Esophagus (tissue), 2 donors: ENCODE results near the gene SPAG7. TPM values are rescaled to one million over a fixed set of nuclear protein-coding genes. Genes with fewer than 3 reads are reported as not detected.

Source experiments
- H3K27ac ChIP-seq, 2 donors: one replicate each; pipeline ENCODE4 v1.5.1; 2013; ENCODE audit warnings: low read depth in 2 of 2, mild to moderate bottlenecking in 2 of 2, inconsistent platforms in 1 of 2, low read length in 1 of 2, moderate library complexity in 1 of 2
- H3K27me3 ChIP-seq, 2 donors: one replicate each; pipeline ENCODE4 v1.6.1; 2013; ENCODE audit warnings: low read length in 2 of 2, control low read depth in 1 of 2, mild to moderate bottlenecking in 1 of 2; ENCODE audit not compliant: insufficient read depth in 2 of 2, control insufficient read depth in 1 of 2
- H3K36me3 ChIP-seq, 2 donors: one replicate each; pipeline ENCODE4 v1.6.1; 2013; ENCODE audit warnings: low read length in 1 of 2; ENCODE audit not compliant: control insufficient read depth in 2 of 2, insufficient read depth in 2 of 2
- H3K4me1 ChIP-seq, 2 donors: one replicate each; pipeline ENCODE4 v1.6.1; 2013; ENCODE audit warnings: low read length in 1 of 2; ENCODE audit not compliant: control insufficient read depth in 2 of 2, insufficient read depth in 2 of 2
- H3K4me3 ChIP-seq, 2 donors: one replicate each; pipeline ENCODE4 v1.5.1; 2013; ENCODE audit warnings: low read length in 2 of 2, mild to moderate bottlenecking in 2 of 2, low read depth in 1 of 2, moderate library complexity in 1 of 2
- H3K9me3 ChIP-seq, 2 donors: one replicate each; pipeline ENCODE4 v1.6.1; 2013; ENCODE audit warnings: mild to moderate bottlenecking in 2 of 2, low read depth in 1 of 2, low read length in 1 of 2, moderate library complexity in 1 of 2; ENCODE audit not compliant: control insufficient read depth in 2 of 2, insufficient read depth in 1 of 2
- WGBS, 2 donors: extraction: QIAGEN DNeasy Blood & Tissue Kit; methylation state at CpG; one replicate each; pipeline ENCODE4 v1.1.7; 2013; 5-methylcytosine and 5-hydroxymethylcytosine counted together
- polyA plus RNA-seq, 2 donors: library from polyadenylated mRNA; stranded (reverse); fragments of 200-250 nt; gene quantifications; one replicate each; pipeline ENCODE4 v1.2.3, GENCODE V29; 2013
- donor health status: healthy with polysubstance abuse.
- donor health status: Bipolar disorder and iron deficiency.

SPAG7 gene
- polyA plus RNA-seq, 2 donors, result 48.9 to 56.4 TPM

- Histone ChIP-seq H3K36me3 (peaks cover 5 to 39% of the 10 kb centered on the region in 2 donors), H3K4me3 (peak overlapping the region; percentile 76 to 83), H3K9me3 (no peaks in the 10 kb centered on the region), H3K27ac (peak overlapping the region; percentile 90 to 99), H3K27me3 (no peaks in the 10 kb centered on the region), H3K4me1 (peaks cover 8 to 14% of the 10 kb centered on the region in 2 donors)
- WGBS, 2 donors, result 1% methylated on average over 28 to 29 of the region's 29 CpGs
Measured at GRCh38 chr17:4940555-4941318, 26.9 kb downstream of the SPAG7 start.

GRCh38 chr17:4939796-4940554 is 27.6 kb downstream of the SPAG7 start, which contains the start of the genes RNF167 and SLC25A11:
Gene RNF167 (plus strand): TSS chr17:4940268. CDS start chr17:4940910, 642 bp downstream.
Gene SLC25A11 (minus strand): TSS chr17:4940046. CDS start chr17:4939910, 136 bp downstream.
- WGBS, 2 donors, result 0% methylated on average over 69 to 72 of the region's 72 CpGs
- Histone ChIP-seq H3K36me3 (peaks cover 5 to 39% of the 10 kb centered on the region in 2 donors), H3K4me1 (peaks cover 6 to 9% of the 10 kb centered on the region in 2 donors)

GRCh38 chr17:4939546-4939795 is 28.1 kb downstream of the SPAG7 start:
- Histone ChIP-seq H3K4me1 (peaks cover 6 to 7% of the 10 kb centered on the region in 2 donors), H3K27ac (peak overlapping the region; percentile 90 to 99), H3K36me3 (peaks cover 5 to 34% of the 10 kb centered on the region in 2 donors), H3K27me3 (no peaks in the 10 kb centered on the region), H3K4me3 (peak overlapping the region; percentile 76 to 83), H3K9me3 (no peaks in the 10 kb centered on the region)
- WGBS, 2 donors, result 0% methylated on average over 16 of the region's 16 CpGs

More at GRCh38 chr17:4939796-4940554, 27.6 kb downstream of the SPAG7 start, which contains the start of the genes RNF167 and SLC25A11:
- H3K27ac ChIP-seq, result peak within 1 kb of the TSS; percentile 90 to 99
- H3K9me3 ChIP-seq, result no peaks in the 10 kb centered on the region
- H3K4me3 ChIP-seq, result peak within 1 kb of the TSS; percentile 76 to 83
- no peaks in the 10 kb centered on the region for H3K27me3 ChIP-seq

- WGBS, 2 donors, result 44 to 48% methylated on average over 19 of the region's 19 CpGs
- H3K4me3 ChIP-seq, result peak overlapping the region; percentile 76 to 83
- peaks cover 6% of the 10 kb centered on the region in 2 donors for H3K4me1 ChIP-seq
Measured at GRCh38 chr17:4938688-4939545, 28.7 kb downstream of the SPAG7 start.

GRCh38 chr17:4938069-4938491 is 29.5 kb downstream of the SPAG7 start:
- Histone ChIP-seq H3K27ac (no peak overlapping the region), H3K36me3 (peaks cover 5 to 28% of the 10 kb centered on the region in 2 donors), H3K4me3 (no peak overlapping the region), H3K27me3 (no peaks in the 10 kb centered on the region), H3K9me3 (no peaks in the 10 kb centered on the region), H3K4me1 (peaks cover 6% of the 10 kb centered on the region in 2 donors)
- 85 to 95% methylated on average over 11 of the region's 11 CpGs for WGBS, 2 donors

More at GRCh38 chr17:4938688-4939545, 28.7 kb downstream of the SPAG7 start:
- H3K9me3 ChIP-seq, result no peaks in the 10 kb centered on the region
- peak overlapping the region; percentile 90 to 99 for H3K27ac ChIP-seq
- peaks cover 5 to 33% of the 10 kb centered on the region in 2 donors for H3K36me3 ChIP-seq
- H3K27me3 ChIP-seq, result no peaks in the 10 kb centered on the region

- Histone ChIP-seq H3K27me3 (no peaks in the 10 kb centered on the region), H3K27ac (no peak overlapping the region), H3K4me3 (no peak overlapping the region), H3K36me3 (peaks cover 4 to 23% of the 10 kb centered on the region in 2 donors), H3K9me3 (no peaks in the 10 kb centered on the region), H3K4me1 (peaks cover 6% of the 10 kb centered on the region in 2 donors)
- 95 to 96% methylated on average over 16 of the region's 16 CpGs for WGBS, 2 donors
Measured at GRCh38 chr17:4937553-4937952, 30.1 kb downstream of the SPAG7 start.

GRCh38 chr17:4936436-4936835 is 31.2 kb downstream of the SPAG7 start:
- Histone ChIP-seq H3K36me3 (peaks cover 0 to 21% of the 10 kb centered on the region in 2 donors), H3K27me3 (no peaks in the 10 kb centered on the region), H3K27ac (no peak overlapping the region), H3K4me1 (peaks cover 6% of the 10 kb centered on the region in 2 donors), H3K9me3 (no peaks in the 10 kb centered on the region), H3K4me3 (no peak overlapping the region)
- WGBS, 2 donors, result 86 to 89% methylated on average over 3 of the region's 3 CpGs

- Histone ChIP-seq H3K4me3 (no peak overlapping the region), H3K36me3 (peaks cover 0 to 21% of the 10 kb centered on the region in 2 donors), H3K4me1 (peaks cover 6% of the 10 kb centered on the region in 2 donors), H3K27ac (no peak overlapping the region), H3K27me3 (no peaks in the 10 kb centered on the region), H3K9me3 (no peaks in the 10 kb centered on the region)
Measured at GRCh38 chr17:4935650-4936049, 32.0 kb downstream of the SPAG7 start.
